Parathyroid adenoma (tissue), 2 donors: ENCODE measurements around the gene KCNJ1.

Experiments
- H2AFZ ChIP-seq: fragments of 300-600 bp; sonication (generic); one replicate; pipeline ENCODE4 v1.7.0; 2017; ENCODE audit warnings: antibody characterized with exemption, mild to moderate bottlenecking
- H3K27ac ChIP-seq: fragments of 300-600 bp; sonication (generic); one replicate; pipeline ENCODE4 v1.7.0; 2017
- H3K27me3 ChIP-seq: fragments of 300-600 bp; sonication (generic); one replicate; pipeline ENCODE4 v1.7.0; 2017; ENCODE audit warnings: low read length; ENCODE audit not compliant: control insufficient read depth, insufficient read depth
- H3K36me3 ChIP-seq: fragments of 300-600 bp; sonication (generic); one replicate; pipeline ENCODE4 v1.7.0; 2017; ENCODE audit warnings: low read length; ENCODE audit not compliant: control insufficient read depth, insufficient read depth
- H3K4me1 ChIP-seq: fragments of 300-600 bp; sonication (generic); one replicate; pipeline ENCODE4 v1.7.0; 2017; ENCODE audit warnings: control low read depth
- H3K4me2 ChIP-seq: fragments of 300-600 bp; sonication (generic); one replicate; pipeline ENCODE4 v1.7.0; 2017; ENCODE audit warnings: low read length
- H3K4me3 ChIP-seq: fragments of 300-600 bp; sonication (generic); one replicate; pipeline ENCODE4 v1.7.0; 2017; ENCODE audit warnings: low read depth, low read length
- H3K79me2 ChIP-seq: fragments of 300-600 bp; sonication (generic); one replicate; pipeline ENCODE4 v1.7.0; 2017; ENCODE audit warnings: control low read depth
- H3K9ac ChIP-seq: fragments of 300-600 bp; sonication (generic); one replicate; pipeline ENCODE4 v1.7.0; 2017; ENCODE audit warnings: mild to moderate bottlenecking
- H3K9me3 ChIP-seq: fragments of 300-600 bp; sonication (generic); one replicate; pipeline ENCODE4 v1.7.0; 2017; ENCODE audit warnings: low read length; ENCODE audit not compliant: control insufficient read depth
- CTCF ChIP-seq: fragments of 300-600 bp; sonication (generic); IDR thresholded peaks from one replicate; pipeline ENCODE4 v1.7.0; 2017; ENCODE audit warnings: antibody characterized with exemption, mild to moderate bottlenecking
- donor health status: primary hyperparathyroidism.

The KCNJ1 gene

GRCh38 chr11:128841461-128842072, 25.5 kb downstream of the KCNJ1 start:
- no peak overlapping the region for H3K9ac ChIP-seq
- H3K27ac ChIP-seq, result no peak overlapping the region
- no peak overlapping the region for H2AFZ ChIP-seq
- no peaks in the 10 kb centered on the region for H3K36me3 ChIP-seq
- H3K4me1 ChIP-seq, result no peaks in the 10 kb centered on the region
- H3K79me2 ChIP-seq, result no peaks in the 10 kb centered on the region
- no peak for TF ChIP-seq CTCF
- no peaks in the 10 kb centered on the region for H3K9me3 ChIP-seq
- H3K4me2 ChIP-seq, result no peak overlapping the region
- no peak overlapping the region for H3K4me3 ChIP-seq
- H3K27me3 ChIP-seq, result no peaks in the 10 kb centered on the region

- H3K36me3 ChIP-seq, result no peaks in the 10 kb centered on the region
- H3K9ac ChIP-seq, result no peak overlapping the region
- no peak overlapping the region for H2AFZ ChIP-seq
- no peak overlapping the region for H3K4me2 ChIP-seq
- H3K9me3 ChIP-seq, result no peaks in the 10 kb centered on the region
- H3K4me3 ChIP-seq, result no peak overlapping the region
- no peaks in the 10 kb centered on the region for H3K4me1 ChIP-seq
- no peak for TF ChIP-seq CTCF
- no peaks in the 10 kb centered on the region for H3K79me2 ChIP-seq
- no peak overlapping the region for H3K27ac ChIP-seq
- no peaks in the 10 kb centered on the region for H3K27me3 ChIP-seq
Observed at GRCh38 chr11:128840783-128841182, 26.3 kb downstream of the KCNJ1 start.

- TF ChIP-seq CTCF, result no peak
- no peak overlapping the region for H3K9ac ChIP-seq
- H3K36me3 ChIP-seq, result no peaks in the 10 kb centered on the region
- H3K4me3 ChIP-seq, result no peak overlapping the region
- no peaks in the 10 kb centered on the region for H3K79me2 ChIP-seq
- no peaks in the 10 kb centered on the region for H3K4me1 ChIP-seq
- no peaks in the 10 kb centered on the region for H3K9me3 ChIP-seq
- no peak overlapping the region for H3K27ac ChIP-seq
- H3K27me3 ChIP-seq, result no peaks in the 10 kb centered on the region
- no peak overlapping the region for H2AFZ ChIP-seq
- H3K4me2 ChIP-seq, result no peak overlapping the region
Observed at GRCh38 chr11:128840137-128840536, 27.0 kb downstream of the KCNJ1 start.

GRCh38 chr11:128839081-128839480, 28.0 kb downstream of the KCNJ1 start:
- H3K27me3 ChIP-seq, result no peaks in the 10 kb centered on the region
- H3K4me3 ChIP-seq, result no peak overlapping the region
- H3K9ac ChIP-seq, result no peak overlapping the region
- no peak overlapping the region for H3K27ac ChIP-seq
- TF ChIP-seq CTCF, result no peak
- no peak overlapping the region for H3K4me2 ChIP-seq
- H3K4me1 ChIP-seq, result no peaks in the 10 kb centered on the region
- H3K9me3 ChIP-seq, result no peaks in the 10 kb centered on the region
- H3K79me2 ChIP-seq, result no peaks in the 10 kb centered on the region
- no peaks in the 10 kb centered on the region for H3K36me3 ChIP-seq
- no peak overlapping the region for H2AFZ ChIP-seq

GRCh38 chr11:128837627-128838026, 29.5 kb downstream of the KCNJ1 start:
- TF ChIP-seq CTCF, result no peak
- no peak overlapping the region for H3K4me3 ChIP-seq
- H3K27ac ChIP-seq, result no peak overlapping the region

More at GRCh38 chr11:128837627-128838026, 29.5 kb downstream of the KCNJ1 start:
- H3K27me3 ChIP-seq, result no peaks in the 10 kb centered on the region
- H3K9ac ChIP-seq, result no peak overlapping the region
- no peaks in the 10 kb centered on the region for H3K4me1 ChIP-seq
- no peak overlapping the region for H3K4me2 ChIP-seq
- no peaks in the 10 kb centered on the region for H3K36me3 ChIP-seq
- H3K79me2 ChIP-seq, result no peaks in the 10 kb centered on the region
- no peak overlapping the region for H2AFZ ChIP-seq
- H3K9me3 ChIP-seq, result no peaks in the 10 kb centered on the region
